Liver (tissue), 3 donors: ENCODE measurements around the gene SCYGR4.

Experiments
- ATF3 ChIP-seq: IDR thresholded peaks from 2 replicates; pipeline ENCODE4 v1.6.1; 2016; ENCODE audit warnings: antibody characterized with exemption
- CTCF ChIP-seq: fragments of 150-350 bp; IDR thresholded peaks from 2 replicates; pipeline ENCODE4 v1.5.1; 2017; ENCODE audit warnings: improper control_type of control experiment, low read depth, low read length; ENCODE audit not compliant: missing input control
- EGR1 ChIP-seq, 2 donors: IDR thresholded peaks; 2 replicates each; pipeline ENCODE4 v1.6.1; 2016 to 2018; ENCODE audit warnings: antibody characterized with exemption in 2 of 2, low read depth in 2 of 2
- JUND ChIP-seq, 2 donors: IDR thresholded peaks; 2 replicates each; pipeline ENCODE4 v1.6.1; 2016; ENCODE audit warnings: antibody characterized with exemption in 2 of 2
- MAX ChIP-seq: IDR thresholded peaks from 2 replicates; pipeline ENCODE4 v1.6.1; 2016; ENCODE audit warnings: antibody characterized with exemption
- REST ChIP-seq: IDR thresholded peaks from 2 replicates; pipeline ENCODE4 v1.6.1; 2016; ENCODE audit warnings: antibody characterized with exemption, mild to moderate bottlenecking
- donor health status: healthy.
- donor health status: healthy.

DNA sequence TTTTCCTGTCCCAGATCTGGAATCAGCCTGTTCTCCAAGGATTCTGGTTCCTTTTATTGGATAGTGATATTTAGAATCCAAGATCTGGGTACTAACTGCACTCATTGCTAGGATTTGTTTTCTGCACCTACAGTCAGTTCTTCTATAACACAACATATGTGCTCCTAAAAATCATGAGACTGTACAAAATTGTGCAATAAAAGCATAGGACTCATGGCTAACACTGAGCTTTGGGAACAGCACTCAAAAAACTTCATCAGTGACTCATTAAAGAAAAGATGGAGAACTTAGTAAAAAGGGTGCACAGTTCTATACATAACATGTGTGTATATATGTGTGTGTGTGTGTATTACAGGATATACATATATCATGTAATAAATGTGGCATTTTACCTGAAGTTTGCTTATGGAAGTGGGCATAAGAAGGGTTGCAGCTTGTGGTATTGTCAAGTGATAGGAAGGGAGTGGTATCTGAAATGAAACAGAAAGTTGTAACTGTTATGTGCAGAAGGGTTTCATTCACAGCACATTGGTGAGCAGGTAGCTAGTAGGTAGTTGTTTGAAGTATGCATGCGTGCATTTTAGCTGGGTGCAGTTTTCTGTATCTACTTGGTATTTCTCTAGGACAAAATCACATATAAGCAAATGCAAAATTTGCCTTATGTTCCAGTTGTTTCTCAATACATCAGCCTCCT is 24.5 kb upstream of the SCYGR4 start:
- TF ChIP-seq REST = no peak
- TF ChIP-seq CTCF = no peak
- no peak for TF ChIP-seq ATF3
- TF ChIP-seq EGR1 (IDR thresholded peaks at IDR 0.05; ENCODE audit: low read depth in 2 of 2) = no peak
- no peak for TF ChIP-seq JUND (IDR thresholded peaks at IDR 0.05)
- TF ChIP-seq MAX = no peak
